GM23338 (cell line): ENCODE results near the gene PNPO. TPM values are rescaled to one million over a fixed set of nuclear protein-coding genes. Genes with fewer than 3 reads are reported as not detected.

ENCODE experiments used
- ATAC-seq: fragments of 200-7000 bp; cut with Tn5 transposase; 3 replicates; pipeline ENCODE4 v1.9.1; 2020
- DNase-seq: peaks from one replicate; pipeline ENCODE4 v3.0.0-alpha.2; 2015; ENCODE audit warnings: low spot score
- H2AFZ ChIP-seq: fragments of 200-600 bp; sonication (generic); 2 replicates; pipeline ENCODE4 v1.8.0; 2016; ENCODE audit warnings: antibody characterized with exemption, mild to moderate bottlenecking, moderate library complexity
- H3F3A ChIP-seq: fragments of 200-600 bp; sonication (generic); replicated peaks from 2 replicates; pipeline ENCODE4 v1.8.0; 2017; ENCODE audit warnings: antibody characterized with exemption, mixed run types, low read depth
- H3K27ac ChIP-seq: fragments of 200-600 bp; sonication (generic); 2 replicates; pipeline ENCODE4 v1.6.1; 2016; ENCODE audit warnings: low read depth
- H3K27me3 ChIP-seq: fragments of 200-600 bp; sonication (generic); 2 replicates; pipeline ENCODE4 v1.8.0; 2016; ENCODE audit warnings: mild to moderate bottlenecking, mixed run types, moderate library complexity; ENCODE audit not compliant: insufficient read depth
- H3K36me3 ChIP-seq: fragments of 200-600 bp; sonication (generic); 2 replicates; pipeline ENCODE4 v1.8.0; 2016; ENCODE audit warnings: mild to moderate bottlenecking; ENCODE audit not compliant: insufficient read depth
- H3K4me1 ChIP-seq: fragments of 200-600 bp; sonication (generic); 2 replicates; pipeline ENCODE4 v1.8.0; 2016; ENCODE audit warnings: mild to moderate bottlenecking, moderate library complexity; ENCODE audit not compliant: insufficient read depth
- H3K4me2 ChIP-seq: fragments of 200-600 bp; sonication (generic); 2 replicates; pipeline ENCODE4 v1.7.1; 2017; ENCODE audit warnings: mixed run types
- H3K4me3 ChIP-seq: fragments of 200-600 bp; sonication (generic); 2 replicates; pipeline ENCODE4 v1.6.1; 2016; ENCODE audit warnings: mixed run types
- H3K79me2 ChIP-seq: fragments of 200-600 bp; sonication (generic); replicated peaks from 2 replicates; pipeline ENCODE4 v1.8.0; 2017; ENCODE audit warnings: mild to moderate bottlenecking; ENCODE audit not compliant: insufficient read depth
- H3K9me2 ChIP-seq: fragments of 200-600 bp; sonication (generic); 2 replicates; pipeline ENCODE4 v1.8.0; 2017; ENCODE audit not compliant: insufficient read depth
- H4K20me1 ChIP-seq: fragments of 200-600 bp; sonication (generic); replicated peaks from 2 replicates; pipeline ENCODE4 v1.8.0; 2017; ENCODE audit warnings: mild to moderate bottlenecking; ENCODE audit not compliant: insufficient read depth
- H3K27ac Mint-ChIP-seq: 2 replicates; pipeline ENCODE4 v1.8.0; 2020; ENCODE audit warnings: inconsistent platforms, mild to moderate bottlenecking, moderate library complexity, mixed read lengths
- H3K27me3 Mint-ChIP-seq: 3 replicates; pipeline ENCODE4 v1.8.0; 2022; ENCODE audit warnings: low read depth, mild to moderate bottlenecking, moderate library complexity, mixed read lengths, inconsistent platforms; ENCODE audit not compliant: insufficient read depth, poor library complexity
- H3K36me3 Mint-ChIP-seq: 3 replicates; pipeline ENCODE4 v1.8.0; 2021; ENCODE audit warnings: low read depth, mild to moderate bottlenecking, inconsistent platforms, moderate library complexity, mixed read lengths
- H3K4me1 Mint-ChIP-seq: 3 replicates; pipeline ENCODE4 v1.8.0; 2020; ENCODE audit warnings: mild to moderate bottlenecking, inconsistent platforms, mixed read lengths
- H3K4me3 Mint-ChIP-seq: 3 replicates; pipeline ENCODE4 v1.8.0; 2021; ENCODE audit warnings: moderate library complexity, mild to moderate bottlenecking, inconsistent platforms, mixed read lengths
- H3K9me3 Mint-ChIP-seq: 3 replicates; pipeline ENCODE4 v1.8.0; 2020; ENCODE audit warnings: moderate library complexity, mild to moderate bottlenecking, inconsistent platforms, mixed read lengths
- CREB1 ChIP-seq: fragments of 250-450 bp; sonication (Bioruptor Pico); IDR thresholded peaks from 2 replicates; pipeline ENCODE4 v1.5.0; 2020; ENCODE audit warnings: low read depth, mild to moderate bottlenecking, moderate library complexity
- ETS1 ChIP-seq: IDR thresholded peaks from 2 replicates; pipeline ENCODE4 v1.6.1; 2016; ENCODE audit warnings: antibody characterized with exemption
- EZH2 ChIP-seq: fragments of 200-600 bp; sonication (generic); IDR thresholded peaks from one replicate; pipeline ENCODE4 v1.8.0; 2017; ENCODE audit warnings: antibody characterized with exemption, mild to moderate bottlenecking, low read depth; ENCODE audit not compliant: unreplicated experiment
- EZH2phosphoT487 ChIP-seq: fragments of 200-600 bp; sonication (generic); IDR thresholded peaks from one replicate; pipeline ENCODE4 v1.8.1; 2018; ENCODE audit warnings: antibody characterized with exemption; ENCODE audit not compliant: unreplicated experiment
- JUNB ChIP-seq: IDR thresholded peaks from one replicate; pipeline ENCODE4 v1.6.1; 2016; ENCODE audit warnings: antibody characterized with exemption; ENCODE audit not compliant: unreplicated experiment
- NANOG ChIP-seq: IDR thresholded peaks from 2 replicates; pipeline ENCODE4 v1.6.1; 2016; ENCODE audit warnings: antibody characterized with exemption, borderline replicate concordance
- POLR2AphosphoS5 ChIP-seq: IDR thresholded peaks from 2 replicates; pipeline ENCODE4 v1.6.1; 2016; ENCODE audit warnings: antibody characterized with exemption, low read depth
- REST ChIP-seq: IDR thresholded peaks from one replicate; pipeline ENCODE4 v1.6.1; 2018; ENCODE audit warnings: antibody characterized with exemption; ENCODE audit not compliant: unreplicated experiment
- STAT1 ChIP-seq: IDR thresholded peaks from one replicate; pipeline ENCODE4 v1.6.1; 2016; ENCODE audit warnings: antibody characterized with exemption; ENCODE audit not compliant: unreplicated experiment
- ZNF331 ChIP-seq: fragments of 250-450 bp; sonication (Bioruptor Pico); IDR thresholded peaks from 2 replicates; pipeline ENCODE4 v1.5.0; 2020; ENCODE audit warnings: low read depth, mild to moderate bottlenecking, moderate library complexity
- ZNF462 ChIP-seq: fragments of 250-450 bp; sonication (Bioruptor Pico); IDR thresholded peaks from 2 replicates; pipeline ENCODE4 v1.5.0; 2020; ENCODE audit warnings: mild to moderate bottlenecking, moderate library complexity
- polyA plus RNA-seq: library from polyadenylated mRNA; unstranded; fragments of >200 nt; fragmentation: Nextera tagmentation; extraction: Ambion mirVana; gene quantifications from 2 replicates; pipeline ENCODE4 v1.2.1, GENCODE V29; 2016
- total RNA-seq: library from RNA; depleted of rRNA; stranded (reverse); fragments of >200 nt; shearing (Covaris generic); gene quantifications from 2 replicates; pipeline ENCODE4 v1.2.3, GENCODE V29; 2014

The PNPO gene
- total and polyA plus RNA-seq, 2 experiments from 2014 or later = 5.0 to 12.7 TPM

- peaks cover 7% of the 10 kb centered on the region for H3K27me3 Mint-ChIP-seq
- Histone ChIP-seq H3K9me2 (no peaks in the 10 kb centered on the region), H3K36me3 (no peaks in the 10 kb centered on the region; the same call in 1 of the 2 replicates), H3F3A (no peaks in the 10 kb centered on the region), H3K79me2 (no peaks in the 10 kb centered on the region), H4K20me1 (no peaks in the 10 kb centered on the region; the same call in 1 of the 2 replicates), H3K4me2 (no peak overlapping the region), H3K4me1 (no peaks in the 10 kb centered on the region), H3K27ac (no peak overlapping the region), H3K27me3 (no peaks in the 10 kb centered on the region), H2AFZ (no peak overlapping the region), H3K4me3 (no peak overlapping the region)
- no peak overlapping the region for H3K4me3 Mint-ChIP-seq
- no peaks in the 10 kb centered on the region for H3K4me1 Mint-ChIP-seq
- no peak overlapping the region for H3K27ac Mint-ChIP-seq
- no peaks in the 10 kb centered on the region for H3K9me3 Mint-ChIP-seq
- H3K36me3 Mint-ChIP-seq = peaks cover 13% of the 10 kb centered on the region
- ATAC-seq (no peak), DNase-seq (no peak)
- TF ChIP-seq STAT1 (no peak), POLR2AphosphoS5 (no peak), ZNF331 (CRISPR knock-in tag) (no peak), CREB1 (CRISPR knock-in tag) (no peak), ETS1 (no peak), EZH2phosphoT487 (no peak), REST (no peak), EZH2 (no peak), JUNB (no peak)
These were observed 12.0 kb upstream of the PNPO start for GRCh38 chr17:47929218-47930000.

GRCh38 chr17:47931848-47932247 is 9.5 kb upstream of the PNPO start:
- no peaks in the 10 kb centered on the region for H3K27me3 ChIP-seq
- no peaks in the 10 kb centered on the region for H3F3A ChIP-seq
- H3K9me3 Mint-ChIP-seq = no peaks in the 10 kb centered on the region
- H3K4me3 ChIP-seq = no peak overlapping the region
- no peaks in the 10 kb centered on the region; the same call in 1 of the 2 replicates for H3K36me3 ChIP-seq
- no peak overlapping the region for H3K27ac ChIP-seq
- peaks cover 7% of the 10 kb centered on the region for H3K27me3 Mint-ChIP-seq
- no peaks in the 10 kb centered on the region for H3K4me1 ChIP-seq
- H4K20me1 ChIP-seq = no peaks in the 10 kb centered on the region; the same call in 1 of the 2 replicates
- DNase-seq (no peak), ATAC-seq (no peak)
- H3K4me3 Mint-ChIP-seq = no peak overlapping the region
- no peaks in the 10 kb centered on the region for H3K9me2 ChIP-seq
- H3K4me1 Mint-ChIP-seq = no peaks in the 10 kb centered on the region
- no peak overlapping the region for H3K27ac Mint-ChIP-seq
- peaks cover 3% of the 10 kb centered on the region for H3K36me3 Mint-ChIP-seq
- no peak overlapping the region for H3K4me2 ChIP-seq
- no peaks in the 10 kb centered on the region for H3K79me2 ChIP-seq
- no peak overlapping the region for H2AFZ ChIP-seq
- no peak for TF ChIP-seq ZNF462 (CRISPR knock-in tag)
- TF ChIP-seq STAT1 = no peak
- no peak for TF ChIP-seq NANOG
- TF ChIP-seq EZH2 = no peak
- TF ChIP-seq JUNB = no peak
